H9 (cell line): ENCODE measurements around the gene CTNNBL1. TPM values are rescaled to one million over a fixed set of nuclear protein-coding genes. Genes with fewer than 3 reads are reported as not detected.

Source experiments
- DNase-seq: peaks from one replicate; pipeline ENCODE4 v3.0.0-alpha.2; 2017
- H2AFZ ChIP-seq: one replicate; pipeline ENCODE4 v1.6.1; 2013; ENCODE audit warnings: mild to moderate bottlenecking, low read length, control low read depth, moderate library complexity
- H2AK5ac ChIP-seq: 2 replicates; pipeline ENCODE4 v1.6.1; 2013; ENCODE audit warnings: low read length, control low read depth, mixed read lengths; ENCODE audit not compliant: insufficient read length
- H2BK120ac ChIP-seq: one replicate; pipeline ENCODE4 v1.6.1; 2013; ENCODE audit warnings: low read depth, mild to moderate bottlenecking, low read length, control low read depth, inconsistent platforms; ENCODE audit not compliant: poor library complexity, severe bottlenecking
- H2BK12ac ChIP-seq: 2 replicates; pipeline ENCODE4 v1.6.1; 2013; ENCODE audit warnings: low read length, control low read depth, mixed read lengths, low read depth; ENCODE audit not compliant: insufficient read length
- H2BK15ac ChIP-seq: 2 replicates; pipeline ENCODE4 v1.6.1; 2013; ENCODE audit warnings: low read depth, low read length, control low read depth
- H2BK20ac ChIP-seq: one replicate; pipeline ENCODE4 v1.6.1; 2013; ENCODE audit warnings: low read depth, mild to moderate bottlenecking, low read length, control low read depth, inconsistent platforms; ENCODE audit not compliant: poor library complexity, severe bottlenecking
- H2BK5ac ChIP-seq: 2 replicates; pipeline ENCODE4 v1.6.1; 2013; ENCODE audit warnings: low read length, control low read depth, mixed read lengths; ENCODE audit not compliant: insufficient read length
- H3K14ac ChIP-seq: 2 replicates; pipeline ENCODE4 v1.6.1; 2013; ENCODE audit warnings: low read length, control low read depth; ENCODE audit not compliant: insufficient read depth
- H3K18ac ChIP-seq: 2 replicates; pipeline ENCODE4 v1.6.1; 2013; ENCODE audit warnings: low read depth, mild to moderate bottlenecking, mixed read lengths, low read length, control low read depth; ENCODE audit not compliant: insufficient read length
- H3K23ac ChIP-seq: 2 replicates; pipeline ENCODE4 v1.6.1; 2013; ENCODE audit warnings: low read length, control low read depth, mixed read lengths, low read depth; ENCODE audit not compliant: insufficient read length
- H3K23me2 ChIP-seq: 2 replicates; pipeline ENCODE4 v1.6.1; 2013; ENCODE audit warnings: low read depth, mild to moderate bottlenecking, mixed read lengths, low read length, control low read depth; ENCODE audit not compliant: insufficient read length, poor library complexity, severe bottlenecking
- H3K27ac ChIP-seq: 2 replicates; pipeline ENCODE4 v1.5.1; 2013; ENCODE audit warnings: low read length, control low read depth, mixed read lengths, low read depth; ENCODE audit not compliant: insufficient read length
- H3K27me3 ChIP-seq: 2 replicates; pipeline ENCODE4 v1.6.1; 2013; ENCODE audit warnings: low read length, control low read depth, inconsistent platforms; ENCODE audit not compliant: insufficient read depth
- H3K4ac ChIP-seq: 2 replicates; pipeline ENCODE4 v1.6.1; 2013; ENCODE audit warnings: low read depth, mild to moderate bottlenecking, control low read depth, inconsistent platforms, low read length, moderate library complexity
- H3K4me1 ChIP-seq: 2 replicates; pipeline ENCODE4 v1.6.1; 2013; ENCODE audit warnings: low read length, control low read depth, inconsistent platforms; ENCODE audit not compliant: insufficient read depth
- H3K4me2 ChIP-seq: 2 replicates; pipeline ENCODE4 v1.6.1; 2013; ENCODE audit warnings: low read length, control low read depth, mixed read lengths; ENCODE audit not compliant: insufficient read length, insufficient read depth
- H3K56ac ChIP-seq: 2 replicates; pipeline ENCODE4 v1.6.1; 2013; ENCODE audit warnings: low read depth, mild to moderate bottlenecking, mixed read lengths, low read length, control low read depth; ENCODE audit not compliant: insufficient read length
- H3K79me1 ChIP-seq: 2 replicates; pipeline ENCODE4 v1.6.1; 2013; ENCODE audit warnings: low read depth, mild to moderate bottlenecking, moderate library complexity, low read length, control low read depth, inconsistent platforms; ENCODE audit not compliant: insufficient read depth, poor library complexity, severe bottlenecking
- H3K79me2 ChIP-seq: 2 replicates; pipeline ENCODE4 v1.6.1; 2013; ENCODE audit warnings: low read length, control low read depth, inconsistent platforms; ENCODE audit not compliant: insufficient read depth
- H3K9ac ChIP-seq: 2 replicates; pipeline ENCODE4 v1.6.1; 2013; ENCODE audit warnings: low read length, control low read depth, mixed read lengths; ENCODE audit not compliant: insufficient read length; ENCODE audit errors: extremely low read depth
- H3K9me3 ChIP-seq: one replicate; pipeline ENCODE4 v1.6.1; 2013; ENCODE audit warnings: low read depth, low read length, inconsistent platforms; ENCODE audit not compliant: control insufficient read depth
- H3T11ph ChIP-seq: one replicate; pipeline ENCODE4 v1.6.1; 2013; ENCODE audit warnings: mild to moderate bottlenecking, low read length, control low read depth, inconsistent platforms
- H4K20me1 ChIP-seq: one replicate; pipeline ENCODE4 v1.6.1; 2013; ENCODE audit not compliant: control insufficient read depth, insufficient read length, insufficient read depth
- H4K5ac ChIP-seq: 2 replicates; pipeline ENCODE4 v1.6.1; 2013; ENCODE audit warnings: low read depth, mild to moderate bottlenecking, mixed read lengths, low read length, control low read depth; ENCODE audit not compliant: insufficient read length
- H4K8ac ChIP-seq: replicated peaks from 2 replicates; pipeline ENCODE4 v1.6.1; 2013; ENCODE audit warnings: low read length, control low read depth, mixed read lengths, low read depth; ENCODE audit not compliant: insufficient read length
- H4K91ac ChIP-seq: 2 replicates; pipeline ENCODE4 v1.6.1; 2013; ENCODE audit warnings: low read depth, mild to moderate bottlenecking, moderate library complexity, mixed read lengths, low read length, control low read depth; ENCODE audit not compliant: insufficient read length
- H3K27ac Mint-ChIP-seq, 3 experiments: 2 replicates in 2 of 3; 3 replicates in 1 of 3; pipeline ENCODE4 v1.8.0; 2020 to 2021; ENCODE audit warnings: mixed read lengths in 3 of 3, mild to moderate bottlenecking in 1 of 3, moderate library complexity in 1 of 3
- H3K27me3 Mint-ChIP-seq: 2 replicates; pipeline ENCODE4 v1.8.0; 2021; ENCODE audit warnings: low read depth, mild to moderate bottlenecking, moderate library complexity, mixed read lengths
- H3K36me3 Mint-ChIP-seq, 3 experiments: 2 replicates in 2 of 3; 3 replicates in 1 of 3; pipeline ENCODE4 v1.8.0; 2020 to 2021; ENCODE audit warnings: low read depth in 3 of 3, mixed read lengths in 3 of 3; ENCODE audit not compliant: insufficient read depth in 1 of 3
- H3K4me1 Mint-ChIP-seq, 2 experiments: 2 replicates each; pipeline ENCODE4 v1.8.0; 2020; ENCODE audit warnings: mixed read lengths in 2 of 2
- H3K4me3 Mint-ChIP-seq, 2 experiments: 2 replicates in 1 of 2; 3 replicates in 1 of 2; pipeline ENCODE4 v1.8.0; 2020 to 2021; ENCODE audit warnings: mild to moderate bottlenecking in 2 of 2, mixed read lengths in 2 of 2, moderate library complexity in 1 of 2
- H3K9me3 Mint-ChIP-seq, 2 experiments: 2 replicates in 1 of 2; 3 replicates in 1 of 2; pipeline ENCODE4 v1.8.0; 2020; ENCODE audit warnings: mild to moderate bottlenecking in 2 of 2, mixed read lengths in 2 of 2, moderate library complexity in 1 of 2
- CTCF ChIP-seq: fragments of 200-600 bp; sonication (generic); conservative IDR thresholded peaks from 3 replicates; pipeline ENCODE4 v1.8.0; 2021; ENCODE audit warnings: antibody characterized with exemption, mild to moderate bottlenecking
- WGBS: extraction: QIAGEN DNeasy Blood & Tissue Kit; methylation state at CpG from one replicate; pipeline ENCODE4 v1.1.7; 2013; ENCODE audit warnings: missing lambda C conversion rate, low lambda C conversion rate, mixed read lengths; ENCODE audit not compliant: insufficient read length; ENCODE audit errors: extremely low coverage; 5-methylcytosine and 5-hydroxymethylcytosine counted together
- total RNA-seq: library from RNA; stranded (reverse); gene quantifications from 2 replicates; pipeline ENCODE4 v1.2.1, GENCODE V29; 2021

Gene CTNNBL1
- total RNA-seq, 1 experiment from 2014 or later: 67.2 TPM

- Histone ChIP-seq H4K20me1 (no peaks in the 10 kb centered on the region), H3K79me1 (no peaks in the 10 kb centered on the region), H3K23ac (no peak overlapping the region), H3T11ph (no peak overlapping the region), H3K79me2 (no peaks in the 10 kb centered on the region), H3K4me2 (no peak overlapping the region), H4K5ac (no peak overlapping the region), H3K27ac (no peak overlapping the region), H2AFZ (no peak overlapping the region), H3K18ac (no peak overlapping the region), H4K8ac (no peak overlapping the region), H2BK5ac (no peak overlapping the region), H3K14ac (no peak overlapping the region), H2BK120ac (no peak overlapping the region), H3K27me3 (no peaks in the 10 kb centered on the region), H3K56ac (no peak overlapping the region), H3K9ac (no peak overlapping the region), H2BK20ac (no peak overlapping the region), H2BK15ac (no peak overlapping the region), H2AK5ac (no peak overlapping the region), H3K4ac (no peak overlapping the region), H2BK12ac (no peak overlapping the region), H3K4me1 (peaks cover 3% of the 10 kb centered on the region), H3K23me2 (no peaks in the 10 kb centered on the region), H4K91ac (no peak overlapping the region), H3K9me3 (no peaks in the 10 kb centered on the region)
- peaks cover 26 to 40% (median 35%) of the 10 kb centered on the region in 3 experiments for H3K36me3 Mint-ChIP-seq
- no peaks in the 10 kb centered on the region; the same call in 1 of the 2 replicates for H3K27me3 Mint-ChIP-seq
- H3K4me3 Mint-ChIP-seq: no peak overlapping the region
- TF ChIP-seq CTCF: no peak
- no peak overlapping the region for H3K27ac Mint-ChIP-seq
- WGBS: no CpG with 5 or more reads among the region's 1 CpG
- no peak for DNase-seq
- peaks cover 15 to 17% of the 10 kb centered on the region in 2 experiments for H3K9me3 Mint-ChIP-seq
- H3K4me1 Mint-ChIP-seq: peaks cover 2% of the 10 kb centered on the region in 2 experiments
Observed at GRCh38 chr20:37790900-37791299, 97.1 kb downstream of the CTNNBL1 start.
